Uterus (tissue), 2 donors: ENCODE data around the gene ARSB.

ENCODE experiments used
- POLR2A ChIP-seq, 2 donors: fragments of 450-650 bp; IDR thresholded peaks; one replicate each; pipeline ENCODE4 v1.6.1; 2016; ENCODE audit warnings: antibody characterized with exemption in 2 of 2, mild to moderate bottlenecking in 1 of 2, moderate library complexity in 1 of 2
- TF ChIP-seq, protein P1 (sequence below), 4 experiments: fragments of 200-600 bp in 2 of 4; fragments of 450-650 bp in 2 of 4; sonication (generic) in 2 of 4; IDR thresholded peaks; one replicate each; pipeline ENCODE4 v1.5.1; 2016 to 2019; ENCODE audit warnings: antibody characterized with exemption in 4 of 4, mild to moderate bottlenecking in 2 of 4, moderate library complexity in 1 of 4

DNA sequence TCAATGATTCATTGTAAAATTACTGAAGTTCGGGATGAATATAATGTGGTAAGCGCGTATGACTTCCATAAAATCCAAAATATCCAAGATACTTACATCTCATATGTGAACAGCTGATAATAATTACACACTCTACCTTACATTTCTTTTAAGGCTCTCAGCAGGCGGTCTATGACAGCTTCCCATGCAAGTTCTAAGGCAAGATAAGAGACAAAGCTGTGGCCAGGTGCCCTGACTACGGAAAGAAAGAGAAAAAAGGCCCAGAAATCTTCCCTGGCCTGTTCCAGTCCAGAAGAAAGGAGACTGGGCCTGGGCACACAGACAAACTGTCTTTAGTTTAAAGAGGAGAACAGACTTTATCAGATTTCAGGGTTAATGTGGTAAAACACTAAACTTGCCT, 69.1 kb downstream of the ARSB start:
- no peak for TF ChIP-seq POLR2A (IDR thresholded peaks at IDR 0.05)
- TF ChIP-seq, protein P1, sequence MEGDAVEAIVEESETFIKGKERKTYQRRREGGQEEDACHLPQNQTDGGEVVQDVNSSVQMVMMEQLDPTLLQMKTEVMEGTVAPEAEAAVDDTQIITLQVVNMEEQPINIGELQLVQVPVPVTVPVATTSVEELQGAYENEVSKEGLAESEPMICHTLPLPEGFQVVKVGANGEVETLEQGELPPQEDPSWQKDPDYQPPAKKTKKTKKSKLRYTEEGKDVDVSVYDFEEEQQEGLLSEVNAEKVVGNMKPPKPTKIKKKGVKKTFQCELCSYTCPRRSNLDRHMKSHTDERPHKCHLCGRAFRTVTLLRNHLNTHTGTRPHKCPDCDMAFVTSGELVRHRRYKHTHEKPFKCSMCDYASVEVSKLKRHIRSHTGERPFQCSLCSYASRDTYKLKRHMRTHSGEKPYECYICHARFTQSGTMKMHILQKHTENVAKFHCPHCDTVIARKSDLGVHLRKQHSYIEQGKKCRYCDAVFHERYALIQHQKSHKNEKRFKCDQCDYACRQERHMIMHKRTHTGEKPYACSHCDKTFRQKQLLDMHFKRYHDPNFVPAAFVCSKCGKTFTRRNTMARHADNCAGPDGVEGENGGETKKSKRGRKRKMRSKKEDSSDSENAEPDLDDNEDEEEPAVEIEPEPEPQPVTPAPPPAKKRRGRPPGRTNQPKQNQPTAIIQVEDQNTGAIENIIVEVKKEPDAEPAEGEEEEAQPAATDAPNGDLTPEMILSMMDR (IDR thresholded peaks at IDR 0.05) = no peak
